ENCODE results near the gene TOR4A. TPM values are rescaled to one million over a fixed set of nuclear protein-coding genes. Genes with fewer than 3 reads are reported as not detected.

Gene TOR4A
- total RNA-seq, 2 donors from 2014 or later = 59.3 to 60.8 TPM

GRCh38 chr9:137278721-137279711 lies 1.5 kb downstream of the TOR4A start:
- ATAC-seq (no peak), DNase-seq (no peak)
- intact Hi-C loops (cut with DNase I, micrococcal nuclease) = no loop called here

DNA sequence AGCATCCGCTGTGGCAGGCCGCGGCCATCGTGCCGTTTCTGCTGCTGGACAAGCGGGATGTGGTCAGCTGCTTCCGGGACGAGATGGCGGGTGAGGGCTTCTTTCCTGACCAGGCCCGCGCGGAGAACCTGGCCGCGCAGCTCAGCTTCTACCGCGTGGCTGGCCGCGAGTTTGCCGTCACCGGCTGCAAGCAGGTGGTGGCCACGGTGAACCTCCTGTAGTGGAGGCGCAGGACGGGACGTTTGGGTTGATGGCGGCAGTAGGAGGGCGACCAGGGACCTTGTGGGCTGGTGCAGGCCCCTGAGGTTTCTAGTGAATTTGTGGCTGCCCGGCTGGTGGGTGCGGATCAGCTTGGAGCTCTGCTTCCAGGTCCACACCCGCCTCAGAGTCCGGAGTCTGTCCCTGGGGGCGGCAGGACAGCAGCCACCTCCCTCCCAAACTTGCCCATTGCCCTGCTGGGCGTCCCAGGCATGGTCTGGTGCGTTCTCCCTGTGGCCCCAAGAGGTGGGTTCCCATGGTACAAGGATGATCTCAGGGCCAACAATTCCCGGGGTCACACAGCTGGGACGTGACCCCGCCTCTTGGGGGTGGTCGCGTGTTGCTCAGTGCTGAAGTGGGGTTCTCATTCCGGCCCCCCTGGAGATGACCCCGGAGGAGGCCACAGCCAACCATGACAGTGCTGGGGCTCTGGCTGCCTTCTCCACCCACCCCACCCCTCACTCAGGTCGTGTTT lies 2.4 kb downstream of the TOR4A start:
- intact Hi-C loops (cut with DNase I, micrococcal nuclease) = no loop called here
- DNase-seq (no peak), ATAC-seq (no peak)

DNA sequence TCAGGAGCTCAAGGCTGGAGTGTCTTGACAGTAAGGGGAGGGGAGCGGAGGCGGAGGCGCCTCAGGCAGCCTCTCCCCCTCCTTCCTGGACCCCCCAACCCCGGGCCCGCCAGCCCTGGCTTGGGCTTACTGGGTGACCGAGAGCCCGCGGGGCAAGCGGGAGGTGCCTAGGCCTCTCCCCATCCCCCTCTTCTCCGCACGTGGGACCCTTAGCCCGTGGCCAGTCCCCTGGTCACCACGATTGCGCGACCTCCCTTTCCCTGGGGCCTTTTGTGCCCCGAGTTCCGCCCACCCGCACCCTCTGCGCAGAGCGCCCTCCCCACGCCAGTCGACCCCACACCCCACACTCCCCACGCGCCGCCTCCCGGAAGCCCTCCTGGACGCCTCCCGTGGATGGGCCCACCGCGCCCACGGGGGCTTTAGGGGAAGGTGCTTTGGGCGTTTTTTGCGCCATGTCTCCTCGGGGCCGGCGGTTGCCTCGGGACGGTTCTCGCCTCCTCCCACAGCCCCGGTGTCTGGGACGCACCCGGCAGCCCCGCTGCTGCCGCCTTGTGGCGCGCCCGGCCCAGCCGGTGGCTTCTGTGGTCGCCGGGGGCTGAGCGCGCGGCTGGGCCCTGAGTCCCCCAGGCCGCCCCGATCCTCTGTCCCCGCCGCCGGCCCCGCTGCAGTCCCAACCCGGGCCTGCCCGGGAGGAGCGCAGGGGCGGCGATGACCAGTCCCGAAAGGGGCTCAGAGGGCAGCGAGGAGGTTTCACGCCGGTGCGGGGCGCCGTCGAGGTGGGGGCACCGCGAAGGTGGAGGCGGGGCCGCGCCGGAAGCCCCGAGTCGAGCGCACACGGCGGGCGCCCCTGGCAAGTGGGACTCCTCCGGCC lies 3.2 kb downstream of the TOR4A start:
- no peak for ATAC-seq
- DNase-seq = no peak
- intact Hi-C loops (cut with DNase I, micrococcal nuclease) = no loop called here

- ATAC-seq (no peak), DNase-seq (no peak)
- intact Hi-C loops (cut with DNase I, micrococcal nuclease) = no loop called here
These were observed 4.0 kb downstream of the TOR4A start for GRCh38 chr9:137281345-137282116.

GRCh38 chr9:137286975-137287383 lies 9.5 kb downstream of the TOR4A start:
- DNase-seq (peak; percentile 74 to 82), ATAC-seq (peak; percentile 98)
- intact Hi-C loops (cut with DNase I, micrococcal nuclease) = no loop called here

GRCh38 chr9:137293094-137293481 lies 15.6 kb downstream of the TOR4A start:
- peak; percentile 25 to 38 for DNase-seq

DNA sequence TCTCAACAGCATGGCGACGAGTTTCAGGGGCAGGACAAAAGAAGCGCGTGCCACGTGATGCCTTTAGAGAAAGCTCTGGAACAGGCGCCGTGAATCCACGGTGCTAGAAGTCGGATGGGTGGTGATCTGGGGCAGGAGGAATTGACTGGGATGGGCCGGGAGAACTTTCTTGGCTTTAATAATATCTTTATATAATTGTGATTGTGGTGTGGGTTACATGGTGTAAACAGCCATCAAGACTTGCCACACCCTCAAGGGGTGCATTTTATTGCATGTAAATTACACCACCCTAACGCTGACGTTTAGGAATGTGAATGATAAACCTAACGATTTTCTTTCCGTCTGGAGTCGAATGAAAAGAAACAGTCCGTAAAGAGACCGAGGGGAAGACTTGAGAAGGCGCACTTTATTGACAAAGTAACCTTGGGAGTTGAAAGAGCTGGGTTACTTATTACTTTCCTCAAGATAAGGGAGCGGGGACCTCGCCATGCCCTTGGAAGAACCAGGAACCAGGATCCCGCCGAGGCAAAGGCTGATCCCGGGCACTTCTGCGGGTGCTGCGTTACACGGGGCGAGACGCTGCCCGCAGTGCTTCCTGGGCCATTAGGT lies 16.1 kb downstream of the TOR4A start:
- DNase-seq (peak; percentile 84 to 91), ATAC-seq (peak; percentile 55)
- intact Hi-C loops (cut with DNase I, micrococcal nuclease) = loop anchor here in 1 of 2 donors (10.0 kb wide), 1 partner anchor 111 kb away; no protein-coding TSS in a partner anchor

More at GRCh38 chr9:137293094-137293481, 15.6 kb downstream of the TOR4A start:
- intact Hi-C loops (cut with DNase I, micrococcal nuclease) = loop anchor here in 1 of 2 donors (10.0 kb wide), 1 partner anchor 112 kb away; no protein-coding TSS in a partner anchor
- ATAC-seq = no peak

- intact Hi-C loops (cut with DNase I, micrococcal nuclease) = loop anchor here in 1 of 2 donors (10.0 kb wide), 1 partner anchor 111 kb away; no protein-coding TSS in a partner anchor
- peak; percentile 79 to 84 for DNase-seq
These were observed 16.7 kb downstream of the TOR4A start for GRCh38 chr9:137294091-137294680.

DNA sequence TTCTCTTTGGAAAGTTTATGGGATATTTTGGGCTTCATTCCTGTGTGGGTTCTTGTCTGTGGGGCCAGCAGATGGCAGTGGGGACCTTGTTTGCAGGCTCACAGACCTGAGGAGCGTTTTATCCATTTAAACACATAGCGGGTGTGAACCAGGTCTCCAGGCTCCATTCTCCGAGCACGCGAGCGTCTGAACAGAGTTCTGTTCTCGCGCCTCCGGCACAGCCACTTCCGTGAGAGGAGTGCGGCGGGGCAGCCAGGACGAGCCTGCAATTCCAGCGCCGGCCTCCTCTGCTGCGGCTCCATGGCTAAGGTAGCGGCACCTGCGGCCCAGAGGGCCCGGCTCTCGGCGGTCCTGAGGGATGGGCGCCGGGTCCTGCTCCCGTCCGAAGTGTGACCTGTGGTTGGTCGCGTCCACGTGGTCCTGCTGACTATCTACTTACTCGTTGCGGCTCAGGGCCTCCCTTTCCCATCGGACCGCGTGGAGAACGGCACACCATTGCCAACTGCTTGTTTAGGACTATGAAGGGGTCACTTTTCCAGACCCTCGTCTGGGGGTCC lies 17.2 kb downstream of the TOR4A start:
- DNase-seq = peak in 1 of 2 donors; percentile 48
- intact Hi-C loops (cut with DNase I, micrococcal nuclease) = loop anchor here in 1 of 2 donors (10.0 kb wide), 1 partner anchor 110 kb away; no protein-coding TSS in a partner anchor
- no peak for ATAC-seq

More at GRCh38 chr9:137294091-137294680, 16.7 kb downstream of the TOR4A start:
- ATAC-seq = peak; percentile 33

- DNase-seq = peak; percentile 36 to 57
- ATAC-seq = peak; percentile 15
- intact Hi-C loops (cut with DNase I, micrococcal nuclease) = loop anchor here in 1 of 2 donors (10.0 kb wide), 1 partner anchor 109 kb away; no protein-coding TSS in a partner anchor
These were observed 17.8 kb downstream of the TOR4A start for GRCh38 chr9:137295238-137295811.

- peak; percentile 4 for ATAC-seq
- intact Hi-C loops (cut with DNase I, micrococcal nuclease) = loop anchor here in 1 of 2 donors (10.0 kb wide), 1 partner anchor 109 kb away; no protein-coding TSS in a partner anchor
- DNase-seq = peak in 1 of 2 donors; percentile 54
These were observed 18.5 kb downstream of the TOR4A start for GRCh38 chr9:137295849-137296669.

DNA sequence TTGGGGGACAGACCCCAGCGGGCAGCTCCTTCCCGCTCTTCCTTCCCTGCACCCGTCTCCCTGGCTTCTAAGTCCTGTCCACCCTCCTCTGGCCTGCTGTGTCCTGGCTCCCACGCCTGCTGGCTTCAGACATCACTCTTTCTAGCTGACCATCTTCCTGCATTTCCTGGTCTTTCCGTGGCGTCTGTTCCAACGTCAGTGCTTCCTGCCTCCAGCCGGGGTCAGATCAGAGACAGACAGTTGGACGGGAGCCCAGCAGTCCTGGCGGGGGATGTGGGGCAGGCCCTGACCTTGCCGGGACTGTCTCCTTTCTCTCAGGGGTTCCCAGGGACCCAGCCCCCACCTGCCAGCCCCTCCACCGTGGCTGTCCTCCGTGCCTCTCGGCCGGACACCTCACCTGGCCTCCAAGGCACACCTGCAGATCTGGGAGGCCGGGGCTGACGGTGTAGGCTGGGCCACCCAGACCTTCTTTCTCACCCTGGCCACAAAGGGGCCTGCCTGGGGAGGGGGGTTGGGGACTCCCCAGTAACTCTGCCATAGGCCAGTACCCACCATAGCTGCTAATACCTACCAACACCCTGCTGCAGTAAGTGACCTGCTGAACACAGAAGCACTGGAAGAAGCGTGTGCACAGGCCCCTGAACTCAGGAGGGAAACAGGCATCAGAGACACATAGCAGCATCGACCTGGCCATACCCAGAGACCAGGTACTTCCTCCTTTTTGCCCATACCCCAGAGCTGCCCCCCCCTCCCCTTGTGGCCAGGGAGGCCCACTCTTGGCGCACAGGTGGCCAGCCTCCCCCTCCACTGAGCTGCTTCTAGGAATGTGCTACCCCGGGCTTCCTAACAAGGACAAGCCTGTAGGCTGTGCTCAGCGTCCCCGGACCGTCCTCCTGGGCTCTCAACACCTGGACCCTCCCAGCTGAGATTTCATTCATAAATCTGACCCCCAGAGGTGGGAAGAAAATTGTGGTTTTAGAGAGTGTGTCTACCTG lies 19.4 kb downstream of the TOR4A start:
- peak; percentile 44 to 75 for DNase-seq
- ATAC-seq = peak; percentile 20

DNA sequence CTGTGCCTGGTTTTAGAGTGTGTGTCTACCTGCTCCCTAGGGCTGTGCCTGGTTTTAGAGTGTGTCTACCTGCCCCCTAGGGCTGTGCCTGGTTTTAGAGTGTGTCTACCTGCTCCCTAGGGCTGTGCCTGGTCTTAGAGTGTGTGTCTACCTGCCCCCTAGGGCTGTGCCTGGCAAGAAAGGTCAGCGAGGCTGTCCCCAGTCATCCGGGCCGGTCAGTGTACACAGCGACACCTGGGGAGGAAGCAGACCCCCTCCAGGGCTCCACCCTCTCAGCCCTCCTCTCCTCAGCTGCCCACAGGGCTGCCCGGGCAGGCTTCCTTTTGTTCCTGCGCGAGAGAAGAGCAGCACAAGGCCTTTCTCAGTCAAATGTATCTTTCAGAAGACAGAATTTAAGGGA lies 20.4 kb downstream of the TOR4A start:
- intact Hi-C loops (cut with DNase I, micrococcal nuclease) = loop anchor here in 1 of 2 donors (10.0 kb wide), 1 partner anchor 107 kb away; no protein-coding TSS in a partner anchor
- no peak for ATAC-seq
- DNase-seq = peak; percentile 56 to 64

More for the DNA sequence above, 19.4 kb downstream of the TOR4A start:
- intact Hi-C loops (cut with DNase I, micrococcal nuclease) = loop anchor here in 1 of 2 donors (10.0 kb wide), 1 partner anchor 108 kb away; no protein-coding TSS in a partner anchor

Data from left colon (tissue), 2 donors.